ENCODE data around the gene TBX4.

The TBX4 gene

DNA sequence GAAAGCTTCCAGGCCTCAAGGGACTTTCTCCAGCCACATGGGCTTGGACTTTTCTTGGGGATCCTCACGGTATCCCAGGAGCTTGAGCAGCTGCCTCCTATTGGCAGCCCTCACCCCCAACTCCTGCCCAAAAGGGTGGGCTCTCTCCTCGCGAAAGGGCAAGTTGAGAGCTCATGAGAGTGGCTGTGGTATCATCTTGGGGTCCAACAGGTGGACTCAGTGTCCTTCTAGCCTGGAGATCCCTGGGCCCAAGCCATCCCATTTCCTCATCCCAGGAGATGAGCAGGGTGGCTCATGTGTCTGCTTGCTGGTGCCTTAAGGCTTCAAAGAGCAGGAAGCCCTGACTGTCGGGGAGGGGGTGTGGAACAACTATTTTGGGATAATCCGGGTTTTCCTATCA lies 17.7 kb downstream of the TBX4 start:
- in situ Hi-C loops (cut with HindIII; ENCODE audit: low pct_ligation_motif_present, low sequenced_read_pairs): no loop called here
- H3K36me3 ChIP-seq (replicated peaks): no peaks in the 10 kb centered on the region
- TF ChIP-seq, protein P1, sequence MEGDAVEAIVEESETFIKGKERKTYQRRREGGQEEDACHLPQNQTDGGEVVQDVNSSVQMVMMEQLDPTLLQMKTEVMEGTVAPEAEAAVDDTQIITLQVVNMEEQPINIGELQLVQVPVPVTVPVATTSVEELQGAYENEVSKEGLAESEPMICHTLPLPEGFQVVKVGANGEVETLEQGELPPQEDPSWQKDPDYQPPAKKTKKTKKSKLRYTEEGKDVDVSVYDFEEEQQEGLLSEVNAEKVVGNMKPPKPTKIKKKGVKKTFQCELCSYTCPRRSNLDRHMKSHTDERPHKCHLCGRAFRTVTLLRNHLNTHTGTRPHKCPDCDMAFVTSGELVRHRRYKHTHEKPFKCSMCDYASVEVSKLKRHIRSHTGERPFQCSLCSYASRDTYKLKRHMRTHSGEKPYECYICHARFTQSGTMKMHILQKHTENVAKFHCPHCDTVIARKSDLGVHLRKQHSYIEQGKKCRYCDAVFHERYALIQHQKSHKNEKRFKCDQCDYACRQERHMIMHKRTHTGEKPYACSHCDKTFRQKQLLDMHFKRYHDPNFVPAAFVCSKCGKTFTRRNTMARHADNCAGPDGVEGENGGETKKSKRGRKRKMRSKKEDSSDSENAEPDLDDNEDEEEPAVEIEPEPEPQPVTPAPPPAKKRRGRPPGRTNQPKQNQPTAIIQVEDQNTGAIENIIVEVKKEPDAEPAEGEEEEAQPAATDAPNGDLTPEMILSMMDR (IDR thresholded peaks at IDR 0.05; ENCODE audit: low read depth, low read length, missing control alignments): no peak
- no peaks in the 10 kb centered on the region for H3K27me3 ChIP-seq (replicated peaks)
- no peak overlapping the region for H3K27ac ChIP-seq
- DNase-seq: no peak
- no peak overlapping the region for H3K4me3 ChIP-seq (ENCODE audit: low read depth, low read length)

DNA sequence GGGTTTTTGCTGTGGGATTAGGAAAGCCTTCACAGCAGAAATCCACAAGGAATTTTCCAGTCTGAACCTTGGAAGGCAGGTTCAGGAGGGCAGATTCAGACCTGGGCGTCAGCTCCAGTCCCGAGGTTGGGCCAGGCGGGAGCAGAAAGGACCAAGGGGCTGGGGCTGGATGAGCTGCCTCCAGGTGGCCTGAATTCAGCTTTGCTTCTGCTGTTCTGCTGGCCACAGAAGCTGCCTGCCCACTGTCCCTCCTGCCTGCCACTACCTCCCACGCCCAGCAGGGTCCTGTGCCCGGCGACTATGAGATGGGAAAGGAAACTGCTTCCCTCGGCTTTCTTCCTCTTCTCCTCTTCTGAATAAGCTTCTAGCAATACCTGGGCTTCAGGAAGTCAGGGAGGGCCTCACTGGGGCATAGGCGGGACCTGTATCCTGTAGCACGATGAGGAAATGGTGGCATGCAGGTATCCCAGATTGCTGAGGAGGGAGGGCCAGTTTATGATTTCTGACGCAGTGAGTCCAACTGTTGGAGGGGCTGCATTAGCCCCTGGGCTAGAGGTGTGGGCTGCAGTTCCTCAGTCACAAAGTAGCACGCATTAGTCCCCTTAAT lies 18.4 kb downstream of the TBX4 start:
- no peak overlapping the region for H3K4me3 ChIP-seq (ENCODE audit: low read depth, low read length)
- DNase-seq: no peak
- H3K27ac ChIP-seq: no peak overlapping the region
- no peaks in the 10 kb centered on the region for H3K27me3 ChIP-seq (replicated peaks)
- TF ChIP-seq, protein P1 (IDR thresholded peaks at IDR 0.05; ENCODE audit: low read depth, low read length, missing control alignments): peak; percentile 22
- in situ Hi-C loops (cut with HindIII; ENCODE audit: low pct_ligation_motif_present, low sequenced_read_pairs): no loop called here
- no peaks in the 10 kb centered on the region for H3K36me3 ChIP-seq (replicated peaks)

DNA sequence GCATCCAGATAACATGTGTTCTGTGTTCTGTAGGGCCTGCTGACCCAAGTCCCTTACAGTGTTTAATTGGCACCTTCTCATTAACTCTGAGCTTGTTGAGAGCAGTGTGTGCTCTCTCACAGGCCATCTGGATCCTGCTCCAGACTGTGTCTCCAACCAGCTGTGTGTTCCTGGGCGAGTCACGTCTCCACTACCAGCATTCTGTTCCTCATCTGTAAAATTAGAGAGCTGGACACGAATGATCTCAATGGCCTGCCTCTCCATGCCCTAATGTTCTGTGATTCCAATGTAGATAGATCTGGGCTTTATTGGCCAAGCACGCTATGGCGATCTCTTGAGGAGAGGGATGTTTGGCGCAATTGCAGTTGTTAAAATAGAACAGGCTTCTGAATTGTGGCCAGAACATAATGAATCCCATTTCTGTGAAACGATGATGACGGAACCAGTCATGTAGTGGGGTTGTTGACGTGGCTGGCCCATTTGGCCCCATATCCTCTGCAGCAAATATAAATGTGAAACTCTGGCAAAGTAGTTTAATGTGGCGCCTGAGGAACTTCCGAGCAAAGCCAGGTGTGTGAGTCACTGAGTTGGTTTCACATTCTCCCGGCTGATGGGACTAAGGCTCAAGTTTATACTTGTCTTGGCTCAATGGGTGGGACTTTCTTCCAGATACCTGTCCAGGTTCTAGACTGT lies 22.2 kb downstream of the TBX4 start:
- Histone ChIP-seq H3K27ac (no peak overlapping the region), H3K4me3 (ENCODE audit: low read depth, low read length) (no peak overlapping the region), H3K27me3 (replicated peaks) (peaks cover 1% of the 10 kb centered on the region), H3K36me3 (replicated peaks) (no peaks in the 10 kb centered on the region)
- in situ Hi-C loops (cut with HindIII; ENCODE audit: low pct_ligation_motif_present, low sequenced_read_pairs): no loop called here
- DNase-seq: no peak
- TF ChIP-seq, protein P1 (IDR thresholded peaks at IDR 0.05; ENCODE audit: low read depth, low read length, missing control alignments): no peak

DNA sequence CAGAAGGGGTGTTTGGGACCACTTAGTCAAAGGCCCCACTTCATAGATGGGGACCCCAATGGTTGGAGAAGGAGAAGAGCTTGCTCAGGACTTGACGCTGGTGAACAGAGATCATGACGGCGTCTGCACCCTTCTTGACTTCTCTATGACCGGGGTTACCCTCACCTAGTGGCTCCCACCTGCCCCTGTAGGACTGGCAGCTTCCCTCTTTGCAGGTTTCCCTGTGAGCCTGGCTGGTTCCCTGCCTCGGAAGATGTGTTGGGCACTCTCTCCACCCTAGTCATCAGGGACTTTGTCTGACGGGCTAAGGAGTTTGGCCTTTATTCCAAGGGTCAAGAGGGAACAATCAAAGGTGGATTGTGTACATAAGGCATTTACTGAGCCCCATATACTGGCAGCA lies 22.7 kb downstream of the TBX4 start:
- no peak overlapping the region for H3K27ac ChIP-seq
- TF ChIP-seq, protein P1 (IDR thresholded peaks at IDR 0.05; ENCODE audit: low read depth, low read length, missing control alignments): no peak
- DNase-seq: no peak
- in situ Hi-C loops (cut with HindIII; ENCODE audit: low pct_ligation_motif_present, low sequenced_read_pairs): no loop called here
- no peak overlapping the region for H3K4me3 ChIP-seq (ENCODE audit: low read depth, low read length)
- no peaks in the 10 kb centered on the region for H3K36me3 ChIP-seq (replicated peaks)
- peaks cover 1% of the 10 kb centered on the region for H3K27me3 ChIP-seq (replicated peaks)

DNA sequence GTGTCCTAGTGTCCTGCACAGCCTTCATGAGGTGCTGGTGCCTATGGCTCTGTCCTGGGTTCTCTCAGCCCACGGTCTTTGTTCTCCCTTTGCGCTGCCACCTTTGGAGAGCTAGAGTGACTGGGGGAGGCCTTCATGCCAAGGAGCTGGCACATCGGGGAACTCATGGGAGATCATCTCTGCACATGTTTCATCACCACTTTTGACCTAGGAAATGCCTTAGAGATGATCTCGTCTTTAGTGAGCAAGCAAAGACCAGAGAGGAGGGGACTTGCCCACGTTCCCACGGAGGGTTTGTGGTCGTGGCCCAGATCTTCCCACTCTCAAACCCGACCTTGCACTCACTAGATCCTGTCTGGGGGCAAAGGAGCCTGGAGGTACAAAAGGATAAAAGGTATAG lies 23.5 kb downstream of the TBX4 start:
- H3K4me3 ChIP-seq (ENCODE audit: low read depth, low read length): no peak overlapping the region
- no peak for DNase-seq
- no peaks in the 10 kb centered on the region for H3K36me3 ChIP-seq (replicated peaks)
- no peak overlapping the region for H3K27ac ChIP-seq
- peaks cover 1% of the 10 kb centered on the region for H3K27me3 ChIP-seq (replicated peaks)
- in situ Hi-C loops (cut with HindIII; ENCODE audit: low pct_ligation_motif_present, low sequenced_read_pairs): no loop called here
- TF ChIP-seq, protein P1 (IDR thresholded peaks at IDR 0.05; ENCODE audit: low read depth, low read length, missing control alignments): no peak

Data from brain microvascular endothelial cell (primary cell).